SU-DHL-6 (cell line): Measurements from ENCODE around the gene OAS3.

Experiments
- H2AFZ ChIP-seq: fragments of 200-600 bp; sonication (generic); 2 replicates; pipeline ENCODE4 v1.6.1; 2014; ENCODE audit warnings: low read depth, mild to moderate bottlenecking, moderate library complexity, mixed read lengths, antibody characterized with exemption, low read length; ENCODE audit not compliant: severe bottlenecking
- H3F3A ChIP-seq: fragments of 200-600 bp; shearing (Covaris generic); 2 replicates; pipeline ENCODE4 v1.6.0; 2016; ENCODE audit warnings: antibody characterized with exemption, mild to moderate bottlenecking; ENCODE audit not compliant: insufficient read depth
- H3K27ac ChIP-seq: fragments of 200-600 bp; sonication (generic); 2 replicates; pipeline ENCODE4 v1.5.1; 2016; ENCODE audit warnings: low read depth, mild to moderate bottlenecking, low read length, moderate library complexity, mixed read lengths
- H3K27me3 ChIP-seq: fragments of 200-600 bp; sonication (generic), shearing (Covaris generic); 2 replicates; pipeline ENCODE4 v1.6.0; 2014; ENCODE audit warnings: mild to moderate bottlenecking, low read length
- H3K36me3 ChIP-seq: fragments of 200-600 bp; sonication (generic); 2 replicates; pipeline ENCODE4 v1.6.1; 2014; ENCODE audit warnings: mild to moderate bottlenecking, low read length, mixed read lengths
- H3K4me2 ChIP-seq: fragments of 300-600, 200-600 bp; shearing (Covaris generic), sonication (generic); 2 replicates; pipeline ENCODE4 v1.6.0; 2014; ENCODE audit warnings: low read length, low read depth, mild to moderate bottlenecking; ENCODE audit not compliant: poor library complexity, severe bottlenecking
- H3K4me3 ChIP-seq: fragments of 200-600 bp; sonication (generic); 2 replicates; pipeline ENCODE4 v1.5.1; 2014; ENCODE audit warnings: antibody characterized with exemption, low read length, mild to moderate bottlenecking, mixed read lengths; ENCODE audit not compliant: insufficient read depth, poor library complexity, severe bottlenecking
- H3K79me2 ChIP-seq: fragments of 200-600 bp; sonication (generic); 2 replicates; pipeline ENCODE4 v1.6.1; 2014; ENCODE audit warnings: mild to moderate bottlenecking, low read length, moderate library complexity; ENCODE audit not compliant: insufficient read depth
- H3K9ac ChIP-seq: fragments of 200-600 bp; sonication (generic); 2 replicates; pipeline ENCODE4 v1.7.0; 2014; ENCODE audit warnings: mild to moderate bottlenecking, low read length
- H3K9me2 ChIP-seq: fragments of 200-600 bp; sonication (generic); replicated peaks from 2 replicates; pipeline ENCODE4 v1.6.1; 2014; ENCODE audit warnings: low read length; ENCODE audit not compliant: insufficient read depth
- H3K9me3 ChIP-seq: fragments of 200-600 bp; sonication (generic); 2 replicates; pipeline ENCODE4 v1.6.1; 2014; ENCODE audit warnings: low read length, mixed read lengths; ENCODE audit not compliant: insufficient read depth
- H4K20me1 ChIP-seq: fragments of 200-600 bp; sonication (generic); 2 replicates; pipeline ENCODE4 v1.6.1; 2014; ENCODE audit warnings: low read depth, mild to moderate bottlenecking, antibody characterized with exemption, low read length, moderate library complexity, mixed read lengths
- CTCF ChIP-seq: fragments of 200-600 bp; sonication (generic); IDR thresholded peaks from one replicate; pipeline ENCODE4 v1.5.1; 2017; ENCODE audit warnings: antibody characterized with exemption, mild to moderate bottlenecking, low read length, moderate library complexity; ENCODE audit not compliant: insufficient read depth, poor library complexity, severe bottlenecking
- EZH2phosphoT487 ChIP-seq: fragments of 200-600 bp; sonication (generic), shearing (Covaris generic); conservative IDR thresholded peaks from 2 replicates; pipeline ENCODE4 v1.6.1; 2018; ENCODE audit warnings: mild to moderate bottlenecking, antibody characterized with exemption, low read length, moderate library complexity, mixed read lengths

Gene OAS3

GRCh38 chr12:112962561-112962960 is 24.3 kb downstream of the OAS3 start:
- Histone ChIP-seq H3K27ac (no peak overlapping the region), H3K27me3 (no peaks in the 10 kb centered on the region), H3K79me2 (no peaks in the 10 kb centered on the region), H3F3A (no peaks in the 10 kb centered on the region), H3K4me3 (no peak overlapping the region), H3K9me2 (no peaks in the 10 kb centered on the region), H3K9me3 (no peaks in the 10 kb centered on the region), H4K20me1 (no peaks in the 10 kb centered on the region), H3K36me3 (no peaks in the 10 kb centered on the region), H3K9ac (no peak overlapping the region), H2AFZ (no peak overlapping the region), H3K4me2 (no peak overlapping the region)
- no peak for TF ChIP-seq EZH2phosphoT487
- TF ChIP-seq CTCF: no peak

- no peak overlapping the region for H3K4me3 ChIP-seq
- no peak overlapping the region for H2AFZ ChIP-seq
- H3K79me2 ChIP-seq: no peaks in the 10 kb centered on the region
- no peak overlapping the region for H3K4me2 ChIP-seq
- H3F3A ChIP-seq: no peaks in the 10 kb centered on the region
- no peaks in the 10 kb centered on the region for H3K9me3 ChIP-seq
- TF ChIP-seq EZH2phosphoT487 (no peak), CTCF (no peak)
- H3K27ac ChIP-seq: no peak overlapping the region
- no peaks in the 10 kb centered on the region for H3K27me3 ChIP-seq
- no peak overlapping the region for H3K9ac ChIP-seq
- no peaks in the 10 kb centered on the region for H3K9me2 ChIP-seq
- no peaks in the 10 kb centered on the region for H4K20me1 ChIP-seq
- no peaks in the 10 kb centered on the region for H3K36me3 ChIP-seq
These were observed 25.1 kb downstream of the OAS3 start for GRCh38 chr12:112963227-112963861.

GRCh38 chr12:112964067-112964670 is 25.9 kb downstream of the OAS3 start:
- H3K27ac ChIP-seq: no peak overlapping the region
- no peaks in the 10 kb centered on the region for H3F3A ChIP-seq
- H4K20me1 ChIP-seq: no peaks in the 10 kb centered on the region
- no peaks in the 10 kb centered on the region for H3K27me3 ChIP-seq
- no peak overlapping the region for H2AFZ ChIP-seq
- H3K9ac ChIP-seq: no peak overlapping the region
- H3K4me2 ChIP-seq: no peak overlapping the region
- no peaks in the 10 kb centered on the region for H3K79me2 ChIP-seq
- TF ChIP-seq CTCF (no peak), EZH2phosphoT487 (no peak)
- no peaks in the 10 kb centered on the region for H3K9me2 ChIP-seq
- no peaks in the 10 kb centered on the region for H3K9me3 ChIP-seq
- no peaks in the 10 kb centered on the region for H3K36me3 ChIP-seq
- no peak overlapping the region for H3K4me3 ChIP-seq
